ENCODE measurements around the gene SLCO3A1. TPM values are rescaled to one million over a fixed set of nuclear protein-coding genes. Genes with fewer than 3 reads are reported as not detected.

The SLCO3A1 gene
- total RNA-seq, 1 experiment from 2014 or later: 9.1 TPM

DNA sequence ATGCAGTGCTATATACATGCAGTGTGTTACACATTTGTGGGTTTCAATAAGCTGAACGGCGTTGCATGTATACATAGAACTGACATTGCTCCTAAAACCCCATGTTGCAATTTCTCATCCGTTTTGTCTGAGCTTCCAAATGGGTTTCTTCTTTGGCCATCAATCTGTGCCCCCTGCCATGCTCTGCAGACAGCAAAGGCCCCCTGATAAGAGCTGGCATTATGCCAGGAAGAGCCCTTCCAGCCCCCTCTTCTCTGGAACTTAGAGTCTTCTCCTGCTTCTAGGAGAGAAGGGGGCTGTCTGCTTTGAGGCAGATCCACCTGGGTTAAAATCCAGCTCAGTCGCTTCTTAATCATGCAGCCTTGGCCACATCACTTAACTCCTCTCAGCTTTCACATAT is 254.0 kb downstream of the SLCO3A1 start:
- POLR2A ChIA-PET: interaction anchor here (0.6 kb wide), 1 partner anchor 148 kb away, joined by 3 read pairs; no protein-coding TSS in a partner anchor
- Mint-ChIP-seq H3K4me3 (no peak overlapping the region), H3K9me3 (no peaks in the 10 kb centered on the region), H3K4me1 (peaks cover 45% of the 10 kb centered on the region), H3K27ac (no peak overlapping the region), H3K36me3 (no peaks in the 10 kb centered on the region), H3K27me3 (ENCODE audit: low read depth) (peaks cover 5% of the 10 kb centered on the region)
- DNase-seq (ENCODE audit: low spot score): no peak
- TF ChIP-seq KAT7 (CRISPR knock-in tag; IDR thresholded peaks at IDR 0.05; ENCODE audit: borderline replicate concordance) (no peak), TEAD4 (CRISPR knock-in tag; IDR thresholded peaks at IDR 0.05) (no peak), MYBL2 (CRISPR knock-in tag; IDR thresholded peaks at IDR 0.05) (no peak), GTF2I (CRISPR knock-in tag; conservative IDR thresholded peaks at IDR 0.05) (no peak), ATF6 (CRISPR knock-in tag; IDR thresholded peaks at IDR 0.05) (no peak), NR1H2 (CRISPR knock-in tag; IDR thresholded peaks at IDR 0.05) (no peak), ZNF263 (CRISPR knock-in tag; IDR thresholded peaks at IDR 0.05; ENCODE audit: low read depth) (no peak), ZNF423 (CRISPR knock-in tag; IDR thresholded peaks at IDR 0.05) (no peak), PREB (CRISPR knock-in tag; IDR thresholded peaks at IDR 0.05; ENCODE audit: borderline replicate concordance) (no peak), NR3C1 (CRISPR knock-in tag; conservative IDR thresholded peaks at IDR 0.05; ENCODE audit: low read depth) (no peak), ZBTB43 (CRISPR knock-in tag; IDR thresholded peaks at IDR 0.05) (no peak), AR (CRISPR knock-in tag; IDR thresholded peaks at IDR 0.05) (no peak), SMAD4 (CRISPR knock-in tag; IDR thresholded peaks at IDR 0.05) (no peak)
- TF ChIP-seq, protein P1, sequence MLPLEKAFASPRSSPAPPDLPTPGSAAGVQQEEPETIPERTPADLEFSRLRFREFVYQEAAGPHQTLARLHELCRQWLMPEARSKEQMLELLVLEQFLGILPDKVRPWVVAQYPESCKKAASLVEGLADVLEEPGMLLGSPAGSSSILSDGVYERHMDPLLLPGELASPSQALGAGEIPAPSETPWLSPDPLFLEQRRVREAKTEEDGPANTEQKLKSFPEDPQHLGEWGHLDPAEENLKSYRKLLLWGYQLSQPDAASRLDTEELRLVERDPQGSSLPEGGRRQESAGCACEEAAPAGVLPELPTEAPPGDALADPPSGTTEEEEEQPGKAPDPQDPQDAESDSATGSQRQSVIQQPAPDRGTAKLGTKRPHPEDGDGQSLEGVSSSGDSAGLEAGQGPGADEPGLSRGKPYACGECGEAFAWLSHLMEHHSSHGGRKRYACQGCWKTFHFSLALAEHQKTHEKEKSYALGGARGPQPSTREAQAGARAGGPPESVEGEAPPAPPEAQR (CRISPR knock-in tag; IDR thresholded peaks at IDR 0.05): no peak
- TF ChIP-seq, protein P2, sequence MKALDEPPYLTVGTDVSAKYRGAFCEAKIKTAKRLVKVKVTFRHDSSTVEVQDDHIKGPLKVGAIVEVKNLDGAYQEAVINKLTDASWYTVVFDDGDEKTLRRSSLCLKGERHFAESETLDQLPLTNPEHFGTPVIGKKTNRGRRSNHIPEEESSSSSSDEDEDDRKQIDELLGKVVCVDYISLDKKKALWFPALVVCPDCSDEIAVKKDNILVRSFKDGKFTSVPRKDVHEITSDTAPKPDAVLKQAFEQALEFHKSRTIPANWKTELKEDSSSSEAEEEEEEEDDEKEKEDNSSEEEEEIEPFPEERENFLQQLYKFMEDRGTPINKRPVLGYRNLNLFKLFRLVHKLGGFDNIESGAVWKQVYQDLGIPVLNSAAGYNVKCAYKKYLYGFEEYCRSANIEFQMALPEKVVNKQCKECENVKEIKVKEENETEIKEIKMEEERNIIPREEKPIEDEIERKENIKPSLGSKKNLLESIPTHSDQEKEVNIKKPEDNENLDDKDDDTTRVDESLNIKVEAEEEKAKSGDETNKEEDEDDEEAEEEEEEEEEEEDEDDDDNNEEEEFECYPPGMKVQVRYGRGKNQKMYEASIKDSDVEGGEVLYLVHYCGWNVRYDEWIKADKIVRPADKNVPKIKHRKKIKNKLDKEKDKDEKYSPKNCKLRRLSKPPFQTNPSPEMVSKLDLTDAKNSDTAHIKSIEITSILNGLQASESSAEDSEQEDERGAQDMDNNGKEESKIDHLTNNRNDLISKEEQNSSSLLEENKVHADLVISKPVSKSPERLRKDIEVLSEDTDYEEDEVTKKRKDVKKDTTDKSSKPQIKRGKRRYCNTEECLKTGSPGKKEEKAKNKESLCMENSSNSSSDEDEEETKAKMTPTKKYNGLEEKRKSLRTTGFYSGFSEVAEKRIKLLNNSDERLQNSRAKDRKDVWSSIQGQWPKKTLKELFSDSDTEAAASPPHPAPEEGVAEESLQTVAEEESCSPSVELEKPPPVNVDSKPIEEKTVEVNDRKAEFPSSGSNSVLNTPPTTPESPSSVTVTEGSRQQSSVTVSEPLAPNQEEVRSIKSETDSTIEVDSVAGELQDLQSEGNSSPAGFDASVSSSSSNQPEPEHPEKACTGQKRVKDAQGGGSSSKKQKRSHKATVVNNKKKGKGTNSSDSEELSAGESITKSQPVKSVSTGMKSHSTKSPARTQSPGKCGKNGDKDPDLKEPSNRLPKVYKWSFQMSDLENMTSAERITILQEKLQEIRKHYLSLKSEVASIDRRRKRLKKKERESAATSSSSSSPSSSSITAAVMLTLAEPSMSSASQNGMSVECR (CRISPR knock-in tag; IDR thresholded peaks at IDR 0.05; ENCODE audit: borderline replicate concordance): no peak
- TF ChIP-seq, protein P3, sequence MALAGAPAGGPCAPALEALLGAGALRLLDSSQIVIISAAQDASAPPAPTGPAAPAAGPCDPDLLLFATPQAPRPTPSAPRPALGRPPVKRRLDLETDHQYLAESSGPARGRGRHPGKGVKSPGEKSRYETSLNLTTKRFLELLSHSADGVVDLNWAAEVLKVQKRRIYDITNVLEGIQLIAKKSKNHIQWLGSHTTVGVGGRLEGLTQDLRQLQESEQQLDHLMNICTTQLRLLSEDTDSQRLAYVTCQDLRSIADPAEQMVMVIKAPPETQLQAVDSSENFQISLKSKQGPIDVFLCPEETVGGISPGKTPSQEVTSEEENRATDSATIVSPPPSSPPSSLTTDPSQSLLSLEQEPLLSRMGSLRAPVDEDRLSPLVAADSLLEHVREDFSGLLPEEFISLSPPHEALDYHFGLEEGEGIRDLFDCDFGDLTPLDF (CRISPR knock-in tag; IDR thresholded peaks at IDR 0.05): no peak
- no peak for ATAC-seq
- CTCF ChIA-PET: interaction anchor here (0.6 to 1.3 kb wide), 2 partner anchors 9 to 297 kb away, joined by 3 to 4 read pairs; no protein-coding TSS in a partner anchor
